NCI-H128 (cell line): Measurements from ENCODE around the gene STAT2.
"Not testable (repeated sequence)": the region's sequence is repeated elsewhere in the genome, so short reads cannot be mapped to it uniquely, and the experiment has no call there.

Experiments used
- DNase-seq: peaks from one replicate; lab custom pipeline; 2025; ENCODE audit not compliant: unreplicated experiment; lab: John Stamatoyannopoulos, UW

STAT2 gene

DNA sequence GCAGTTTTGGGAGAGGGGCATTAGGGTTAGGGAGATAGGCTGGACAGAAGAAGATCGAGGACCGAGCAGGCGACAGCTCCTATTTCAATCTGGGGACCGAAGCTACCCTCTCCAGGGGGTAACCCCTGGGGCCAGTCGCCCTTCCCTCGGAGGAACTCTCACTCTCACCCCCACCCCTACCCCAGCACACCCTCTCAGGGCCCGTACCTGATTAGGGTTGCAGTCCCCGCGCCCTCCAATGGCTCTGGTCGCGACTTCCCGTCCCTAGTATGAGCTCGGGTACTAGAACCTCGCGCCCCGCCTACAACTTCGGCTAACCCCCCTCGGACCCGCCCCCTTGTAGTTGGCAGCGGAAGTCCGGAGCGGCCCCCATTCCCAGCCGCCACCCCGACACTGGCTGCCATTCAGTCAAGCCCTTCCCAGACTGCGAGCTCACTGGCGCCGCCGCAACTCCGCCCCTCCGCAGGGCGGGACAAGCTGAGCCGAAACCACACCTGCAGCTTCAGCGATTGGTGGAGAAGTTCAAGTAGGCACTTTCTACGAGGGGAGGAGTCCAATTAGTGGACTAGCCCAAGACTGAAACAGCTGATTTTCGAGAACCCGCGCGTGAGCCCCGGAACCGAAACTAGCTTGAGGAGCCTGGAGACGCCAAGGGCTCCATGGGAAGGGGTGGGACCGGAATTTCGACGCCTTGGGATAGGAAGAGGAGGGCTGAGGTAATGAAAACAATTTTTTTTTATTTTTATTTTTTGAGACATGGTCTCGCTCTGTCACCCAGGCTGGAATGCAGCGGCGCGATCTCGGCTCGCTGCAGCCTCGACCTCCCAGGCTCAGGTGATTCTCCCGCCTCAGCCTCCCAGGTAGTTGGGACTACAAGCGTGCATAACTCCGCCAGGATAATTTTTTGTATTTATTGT is at the start of gene STAT2:
TSS of gene STAT2 (minus strand) at position 257 of the 917 bp plus-strand sequence. CDS start 3,536 bp downstream, outside the sequence.
- peak; percentile 97 for DNase-seq

DNA sequence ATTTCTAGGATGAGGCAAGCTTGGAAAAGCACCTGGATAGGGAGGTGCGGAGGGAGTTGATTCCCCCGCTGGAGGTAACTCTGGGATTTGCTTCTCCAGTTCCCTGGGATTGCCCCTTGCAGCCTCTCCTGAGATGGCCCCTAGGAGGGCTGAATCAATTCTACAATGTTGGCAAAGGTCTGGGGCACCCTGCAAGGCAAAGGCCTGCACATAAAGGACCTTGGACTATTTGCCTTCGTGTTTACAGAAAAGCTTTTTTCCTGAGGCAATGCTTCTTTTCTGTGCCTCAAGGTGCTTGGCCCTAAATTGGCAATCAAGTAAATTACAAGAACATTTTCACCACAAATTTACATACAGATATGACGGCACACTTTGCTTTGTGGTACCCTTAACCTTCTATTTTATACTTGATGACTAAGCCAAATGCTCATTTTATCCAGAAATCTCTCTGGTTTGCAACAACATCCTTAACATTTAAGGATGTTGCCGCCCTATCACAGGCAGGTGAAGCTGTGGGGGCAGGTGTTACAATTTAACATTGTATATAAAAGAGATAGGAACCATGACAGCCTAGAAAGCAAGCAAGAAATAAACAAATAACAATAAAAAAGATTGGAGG is 49.0 kb upstream of the STAT2 start:
- DNase-seq: no peak

DNA sequence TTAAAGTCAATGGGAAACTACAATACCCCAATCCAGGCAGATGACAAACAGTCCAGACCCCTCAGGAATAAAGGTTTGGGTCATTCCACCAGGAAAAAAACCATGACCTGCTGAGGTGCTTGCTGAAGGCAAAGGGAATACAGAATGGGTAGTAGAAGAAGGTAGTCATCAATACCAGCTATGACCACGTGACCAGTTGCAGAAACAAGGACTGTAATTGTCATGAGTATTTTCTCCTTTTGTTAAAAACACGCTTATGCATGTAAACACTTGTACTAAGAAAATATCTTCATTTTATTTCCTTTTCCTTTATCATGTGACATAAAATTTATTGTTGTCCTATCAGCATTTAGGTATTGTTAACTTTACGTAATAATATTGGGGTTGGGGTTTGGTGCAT is 44.3 kb upstream of the STAT2 start:
- DNase-seq: not testable (repeated sequence)

DNA sequence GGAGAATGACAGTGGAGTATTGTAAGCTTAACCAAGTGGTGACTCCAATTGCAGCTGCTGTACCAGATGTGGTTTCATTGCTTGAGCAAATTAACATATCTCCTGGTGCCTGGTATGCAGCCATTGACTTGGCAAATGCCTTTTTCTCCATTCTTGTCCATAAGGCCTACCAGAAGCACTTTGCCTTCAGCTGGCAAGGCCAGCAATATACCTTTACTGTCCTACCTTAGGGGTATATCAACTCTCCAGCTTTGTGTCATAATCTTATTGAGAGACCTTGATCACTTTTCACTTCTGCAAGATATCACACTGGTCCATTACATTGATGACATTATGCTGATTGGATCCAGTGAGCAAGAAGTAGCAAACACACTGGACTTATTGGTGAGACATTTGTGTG is 41.7 kb upstream of the STAT2 start:
- not testable (repeated sequence) for DNase-seq

DNA sequence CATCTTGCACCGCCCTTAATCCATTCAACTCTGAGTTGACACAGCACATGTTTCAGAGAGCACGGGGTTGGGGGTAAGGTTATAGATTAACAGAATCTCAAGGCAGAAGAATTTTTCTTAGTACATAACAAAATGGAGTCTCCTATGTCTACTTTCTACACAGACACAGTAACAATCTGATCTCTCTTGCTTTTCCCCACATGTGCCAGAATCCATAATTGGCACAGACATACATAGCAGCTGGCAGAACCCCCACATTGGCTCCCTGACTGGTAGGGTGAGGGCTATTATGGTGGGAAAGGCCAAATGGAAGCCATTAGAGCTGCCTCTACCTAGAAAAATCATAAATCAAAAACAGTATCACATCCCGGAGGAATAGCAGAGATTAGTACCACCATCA is 41.2 kb upstream of the STAT2 start:
- not testable (repeated sequence) for DNase-seq

DNA sequence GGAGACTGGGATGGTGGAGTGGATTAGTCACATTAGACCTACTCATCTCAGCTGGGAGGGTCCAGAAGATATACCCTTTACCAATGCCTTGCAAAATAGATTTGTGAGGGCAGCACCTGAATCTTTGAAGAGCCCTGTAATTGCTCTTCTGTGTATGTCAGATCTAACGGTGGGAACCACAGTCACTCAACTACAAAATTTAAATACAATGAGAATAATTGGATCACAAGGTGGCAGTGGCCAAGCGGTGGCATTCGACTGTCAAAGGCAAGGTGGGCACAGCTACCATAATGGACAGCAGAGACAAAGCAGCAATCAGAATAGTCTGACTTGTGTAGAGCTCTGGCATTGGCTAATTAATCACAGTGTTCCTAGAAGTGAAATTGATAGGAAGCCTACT is 39.6 kb upstream of the STAT2 start:
- not testable (repeated sequence) for DNase-seq

DNA sequence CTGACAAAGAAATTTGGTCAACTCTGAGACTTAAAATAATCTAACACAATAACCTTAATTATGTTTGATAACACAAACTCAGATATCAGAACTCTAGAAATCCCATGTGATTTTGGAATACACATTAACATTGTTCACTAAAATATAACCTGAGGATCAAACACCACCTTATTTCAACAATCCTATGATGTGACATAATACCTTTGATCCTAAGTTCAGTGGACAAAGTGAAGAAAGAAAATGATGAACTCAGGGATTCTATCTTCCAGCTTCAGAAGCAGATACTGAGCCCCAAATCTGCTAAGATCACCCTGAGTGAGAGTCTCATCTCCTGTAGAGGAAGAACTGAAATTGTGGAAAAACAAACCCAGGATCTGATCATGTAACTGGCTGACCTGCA is 38.4 kb upstream of the STAT2 start:
- no peak for DNase-seq

DNA sequence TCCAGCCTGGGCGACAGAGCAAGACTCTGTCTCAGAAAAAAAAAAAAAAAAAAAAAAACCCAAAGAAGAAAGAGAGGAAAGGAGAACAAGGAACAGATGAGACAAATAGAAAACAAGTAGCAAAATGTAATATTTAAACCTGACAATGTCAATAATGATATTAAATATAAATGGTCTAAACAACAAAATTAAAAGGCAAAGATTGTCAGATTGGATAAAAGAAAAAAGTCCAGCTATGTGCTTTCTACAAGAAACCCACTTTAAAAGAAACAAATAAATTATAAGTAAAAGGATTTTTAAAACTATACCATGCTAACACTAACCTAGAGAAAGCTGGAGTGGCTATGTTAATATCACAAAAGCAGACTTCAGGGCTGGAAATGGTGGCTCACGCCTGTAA is 32.4 kb upstream of the STAT2 start:
- no peak for DNase-seq

DNA sequence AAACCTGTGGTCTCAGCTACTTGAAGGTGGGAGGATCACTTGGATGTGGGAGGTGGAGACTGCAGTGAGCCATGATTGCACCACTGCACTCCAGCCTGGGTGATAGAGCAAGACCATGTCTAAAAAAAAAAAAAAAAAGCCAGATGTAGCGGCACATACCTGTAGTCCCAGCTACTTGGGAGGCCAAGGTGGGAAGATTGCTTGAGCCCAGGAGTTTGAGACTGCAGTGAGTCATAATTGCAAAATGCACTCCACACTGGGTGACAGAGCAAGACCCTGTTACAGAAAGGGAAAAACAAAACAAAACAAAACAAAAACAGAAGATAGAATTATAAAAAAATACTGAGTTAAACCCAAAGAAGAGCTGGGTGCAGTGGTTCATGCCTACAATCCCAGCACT is 31.8 kb upstream of the STAT2 start:
- DNase-seq: no peak

DNA sequence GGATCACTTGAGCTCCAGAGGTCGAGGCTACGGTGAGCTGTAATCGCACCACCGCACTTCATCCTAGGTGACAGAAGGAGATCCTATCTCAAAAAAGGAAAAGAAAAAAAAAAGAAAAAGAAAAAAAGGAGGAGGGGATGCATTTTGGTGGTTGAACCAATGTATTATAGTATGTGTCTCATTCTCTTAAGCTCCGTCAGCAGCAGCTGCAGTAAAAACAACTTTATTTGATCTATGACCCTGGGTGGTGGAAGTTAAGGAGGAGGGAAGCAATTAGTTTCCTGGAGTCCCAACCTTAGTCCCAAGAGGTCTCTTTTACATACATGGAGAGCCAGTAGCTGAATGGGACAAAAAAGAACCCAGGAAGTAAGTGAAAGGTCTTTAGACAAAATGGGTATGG is 29.5 kb upstream of the STAT2 start:
- no peak for DNase-seq

DNA sequence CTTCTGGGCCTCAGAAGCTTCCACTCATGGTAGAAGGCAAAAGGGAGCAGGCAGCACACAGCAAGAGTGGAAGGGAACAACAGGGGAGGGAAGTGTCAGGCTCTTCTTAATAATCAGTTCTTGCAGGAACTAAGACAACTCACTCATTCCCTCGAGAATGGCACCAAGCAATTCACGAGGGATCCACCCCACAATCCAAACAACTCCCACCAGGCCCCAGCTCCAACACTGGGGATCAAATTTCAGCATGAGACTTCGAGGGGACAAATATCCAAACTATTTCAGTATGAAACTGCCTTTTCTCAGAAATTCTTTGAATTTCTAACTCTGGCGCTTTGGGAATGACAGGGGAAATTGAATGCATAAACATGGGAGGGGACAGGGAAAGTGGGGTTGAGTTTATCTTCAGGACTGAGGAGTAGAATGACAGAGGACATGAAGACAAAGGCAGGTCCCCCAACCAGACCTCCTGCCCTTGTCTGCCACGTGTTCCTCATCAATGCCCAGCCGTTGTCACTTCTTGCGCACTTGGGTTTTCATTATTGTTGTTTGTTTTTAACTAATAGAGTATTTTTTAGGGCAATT is 27.3 kb upstream of the STAT2 start:
- DNase-seq: no peak

DNA sequence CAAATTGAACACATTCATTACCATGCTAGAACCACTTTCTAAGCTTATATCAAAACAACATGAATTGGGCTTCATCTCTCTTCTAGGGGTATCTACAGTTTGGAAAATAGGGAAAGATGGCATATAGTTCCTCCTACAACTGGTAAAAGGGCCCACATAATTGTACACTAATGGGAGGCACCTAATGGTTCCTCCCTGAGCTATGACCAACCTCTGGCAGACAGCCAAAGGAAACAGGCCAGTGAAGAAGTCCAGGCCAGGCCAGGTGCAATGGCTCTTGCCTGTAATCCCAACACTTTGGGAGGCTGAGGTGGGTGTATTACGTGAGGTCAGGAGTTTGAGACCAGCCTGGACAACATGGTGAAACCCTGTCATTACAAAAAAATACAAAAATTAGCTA is 26.0 kb upstream of the STAT2 start:
- DNase-seq: no peak

DNA sequence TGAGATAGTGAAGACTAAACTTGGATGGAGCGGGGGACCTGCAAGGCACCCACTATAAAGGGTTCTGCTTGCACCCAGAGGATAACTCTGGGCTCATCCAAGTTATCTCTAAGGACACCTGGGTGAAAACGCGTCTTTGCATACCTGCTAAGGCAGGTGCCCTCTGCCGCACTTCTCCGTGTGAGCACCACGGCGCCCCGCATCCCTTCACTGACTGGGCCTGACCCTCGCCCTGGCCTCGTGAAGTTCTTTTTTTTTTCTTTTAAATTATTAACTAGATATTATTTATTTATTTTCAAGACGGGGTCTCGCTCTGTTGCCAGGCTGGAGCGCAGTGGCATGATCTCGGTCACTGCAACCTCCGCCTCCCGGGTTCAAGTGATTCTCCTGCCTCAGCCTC is 22.7 kb upstream of the STAT2 start:
- DNase-seq: no peak

DNA sequence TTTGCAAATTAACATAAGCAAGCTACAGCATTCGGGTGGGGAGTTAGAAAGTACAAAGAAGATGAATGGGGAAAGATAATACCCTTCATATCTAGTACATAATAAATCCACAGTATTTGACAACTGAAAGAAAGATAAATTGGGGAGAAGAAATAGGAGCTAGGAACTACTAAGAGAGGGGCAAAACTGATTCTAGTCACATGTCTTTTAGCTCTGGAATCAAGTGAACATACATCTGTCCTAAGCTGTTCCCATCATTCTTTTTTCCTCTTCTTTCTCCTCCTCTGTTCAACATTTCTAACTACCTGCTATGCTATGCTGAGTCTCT is 18.0 kb upstream of the STAT2 start:
- DNase-seq: no peak

DNA sequence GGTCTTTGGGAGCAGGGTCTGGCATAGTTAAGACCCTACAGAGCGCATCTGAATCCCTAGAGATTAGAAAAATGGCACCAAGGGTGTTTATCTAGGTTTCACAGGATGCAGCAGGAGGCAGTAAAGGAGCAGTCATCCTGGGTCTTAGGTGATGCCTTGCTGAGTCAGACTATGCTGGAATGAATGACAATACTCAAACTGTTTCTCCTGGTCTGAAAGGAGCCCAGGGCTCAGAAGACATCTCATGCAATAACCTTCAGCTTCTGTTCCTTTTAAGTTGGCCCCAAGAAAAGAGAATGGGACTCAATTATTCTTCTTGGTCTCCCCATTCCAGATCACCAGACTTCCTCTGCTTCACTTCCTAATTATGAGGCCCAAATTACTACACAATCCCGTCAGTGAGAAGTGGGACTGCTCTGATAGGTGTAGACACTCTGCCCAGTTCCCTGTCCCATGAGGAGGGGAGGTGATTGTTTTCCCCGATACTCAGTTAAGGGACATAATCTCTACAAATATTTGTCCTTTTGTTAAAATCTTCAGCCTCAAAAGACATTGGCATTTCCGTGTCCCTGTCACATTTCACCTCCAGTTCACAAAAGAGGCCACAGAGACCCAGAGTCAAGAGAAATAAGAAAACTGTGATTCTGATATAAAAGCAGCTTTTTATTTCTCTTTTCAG is 17.5 kb upstream of the STAT2 start:
- no peak for DNase-seq

DNA sequence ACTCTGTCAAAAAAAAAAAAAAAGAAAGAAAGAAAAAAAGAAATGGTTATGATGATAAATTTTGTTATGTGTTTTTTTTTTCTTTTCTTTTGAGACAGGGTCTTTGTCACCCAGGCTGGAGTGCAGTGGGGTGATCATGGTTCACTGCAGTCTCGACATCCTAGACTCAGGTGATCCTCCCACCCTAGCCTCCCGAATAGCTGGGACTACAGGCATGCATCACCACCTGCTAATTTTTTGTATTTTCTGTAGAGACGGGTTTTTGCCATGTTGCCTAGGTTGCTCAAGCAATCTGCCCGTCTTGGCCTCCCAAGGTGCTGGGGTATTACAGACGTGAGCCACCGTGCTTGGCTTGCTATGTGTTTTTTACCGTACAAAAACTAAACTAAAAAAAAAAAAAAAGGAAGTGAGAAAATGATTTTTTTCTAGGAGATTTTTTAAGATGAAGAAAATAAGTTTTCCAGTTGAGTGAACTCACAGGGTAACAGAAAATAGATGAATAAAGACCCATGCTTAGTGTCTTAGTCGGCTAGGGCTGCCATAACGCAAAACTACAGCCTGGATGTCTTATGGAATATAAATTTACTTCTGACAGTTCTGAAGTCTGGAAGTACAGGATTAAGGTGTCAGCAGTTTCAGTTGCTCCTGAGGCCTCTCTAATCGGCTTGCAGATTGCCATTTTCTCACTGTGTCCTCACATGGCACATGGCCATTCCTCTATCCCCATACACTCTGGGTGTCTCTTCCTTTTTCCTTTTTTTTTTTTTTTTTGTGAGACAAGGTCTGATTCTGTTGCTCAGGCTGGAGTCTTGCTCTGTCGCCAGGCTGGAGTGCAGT is 15.9 kb upstream of the STAT2 start:
- no peak for DNase-seq

DNA sequence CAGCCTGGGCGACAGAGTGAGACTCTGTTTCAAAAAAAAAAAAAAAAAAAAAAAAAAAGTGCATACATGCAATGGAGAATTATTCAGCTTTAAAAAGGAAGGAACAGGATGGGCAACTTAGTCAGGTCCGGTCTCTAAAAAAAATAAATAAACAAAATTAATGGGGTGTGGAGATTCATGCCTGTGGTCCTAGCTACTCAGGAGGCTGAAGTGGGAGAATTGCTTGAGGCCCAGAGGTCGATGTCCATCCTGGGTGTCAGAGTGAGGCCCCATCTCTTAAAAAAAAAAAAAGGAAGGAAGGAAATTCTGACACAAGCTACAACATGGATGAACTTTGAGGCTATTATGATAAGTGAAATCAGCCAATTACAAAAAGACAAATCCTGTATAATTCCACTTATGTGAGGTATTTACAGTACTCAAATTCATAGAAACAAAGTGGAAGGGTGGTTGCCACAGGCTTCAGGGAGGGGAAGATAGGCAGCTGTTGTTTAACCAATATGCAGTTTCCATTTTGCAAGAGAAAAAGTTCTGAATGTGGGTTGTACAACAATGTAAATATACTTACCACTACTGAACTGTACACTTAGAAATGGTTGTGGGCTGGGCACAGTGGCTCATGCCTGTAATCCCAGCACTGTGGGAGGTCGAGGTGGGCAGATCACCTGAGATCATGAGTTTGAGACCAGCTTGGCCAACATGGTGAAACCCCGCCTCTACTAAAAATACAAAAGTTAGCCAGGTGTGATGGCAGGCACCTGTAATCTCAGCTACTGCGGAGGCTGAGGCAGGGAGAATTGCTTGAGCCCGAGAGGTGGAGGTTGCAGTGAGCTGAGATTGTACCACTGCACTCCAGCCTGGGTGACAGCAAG is 15.1 kb upstream of the STAT2 start:
- DNase-seq: no peak

DNA sequence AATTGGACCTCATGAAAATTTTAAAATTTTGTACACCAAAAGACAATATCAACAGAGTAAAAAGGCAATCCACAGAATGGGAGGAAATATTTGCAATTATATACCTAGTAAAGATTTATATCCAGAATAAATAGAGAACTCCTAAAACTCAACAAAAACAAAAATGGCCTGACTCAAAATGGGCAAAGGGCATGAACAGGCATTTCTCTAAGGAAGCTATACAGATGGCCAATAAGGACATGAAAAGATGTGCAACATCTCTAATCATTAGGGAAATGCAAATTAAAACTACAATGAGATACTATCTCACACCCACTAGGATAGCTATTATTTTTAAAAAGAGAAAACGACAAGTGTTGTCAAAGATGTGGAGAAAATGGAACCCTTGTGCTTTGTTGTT is 13.6 kb upstream of the STAT2 start:
- no peak for DNase-seq

DNA sequence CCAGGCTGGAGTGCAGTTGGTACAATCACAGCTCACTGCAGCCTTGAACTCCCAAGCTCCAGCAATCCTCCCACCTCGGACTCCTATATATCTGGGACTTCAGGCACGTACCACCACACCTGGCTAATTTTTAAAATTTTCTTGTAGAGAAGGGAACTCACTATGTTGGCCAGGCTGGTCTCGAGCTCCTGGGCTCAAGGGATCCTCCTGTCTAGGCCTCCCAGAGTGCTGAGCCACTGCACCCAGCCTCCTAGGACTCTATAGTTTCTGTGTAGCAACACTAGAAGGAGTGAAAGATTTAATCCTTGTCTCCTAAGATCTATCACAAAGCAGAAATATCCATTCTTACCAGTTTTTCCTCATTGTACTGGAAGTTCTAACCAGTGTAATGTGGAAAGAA is 7.0 kb upstream of the STAT2 start:
- no peak for DNase-seq
